ENCODE measurements around the gene RDH12.
"Not testable (repeated sequence)": the region's sequence is repeated elsewhere in the genome, so short reads cannot be mapped to it uniquely, and the experiment has no call there.

Gene RDH12

GRCh38 chr14:67701492-67701891, at the start of gene RDH12:
TSS of gene RDH12 (plus strand) at chr14:67701886. CDS start at chr14:67722643, 20,757 bp downstream.
- not testable (repeated sequence) for DNase-seq

GRCh38 chr14:67652189-67652588, 49.5 kb upstream of the RDH12 start:
- DNase-seq = no peak

- no peak for DNase-seq
Measured at GRCh38 chr14:67653651-67654280, 47.9 kb upstream of the RDH12 start.

- no peak for DNase-seq
Measured at GRCh38 chr14:67663633-67664032, 38.1 kb upstream of the RDH12 start.

GRCh38 chr14:67665868-67666267, 35.8 kb upstream of the RDH12 start:
- DNase-seq = no peak

GRCh38 chr14:67666750-67667449, 34.8 kb upstream of the RDH12 start:
- DNase-seq = peak; percentile 13

- no peak for DNase-seq
Measured at GRCh38 chr14:67668559-67668958, 33.1 kb upstream of the RDH12 start.

- DNase-seq = no peak
Measured at GRCh38 chr14:67673451-67673850, 28.2 kb upstream of the RDH12 start.

- peak; percentile 54 for DNase-seq
Measured at GRCh38 chr14:67674139-67674479, 27.6 kb upstream of the RDH12 start.

- DNase-seq = peak; percentile 82
Measured at GRCh38 chr14:67674480-67675218, 27.0 kb upstream of the RDH12 start, which contains the start of gene VTI1B. TSS of gene VTI1B (minus strand) at chr14:67674632. CDS start at chr14:67674489, 143 bp downstream.

GRCh38 chr14:67675219-67675582, 26.5 kb upstream of the RDH12 start:
- DNase-seq = no peak

GRCh38 chr14:67679006-67679405, 22.7 kb upstream of the RDH12 start:
- DNase-seq = no peak

GRCh38 chr14:67680121-67680602, 21.5 kb upstream of the RDH12 start:
- no peak for DNase-seq

- DNase-seq = no peak
Measured at GRCh38 chr14:67680941-67681340, 20.7 kb upstream of the RDH12 start.

GRCh38 chr14:67683842-67684241, 17.8 kb upstream of the RDH12 start:
- DNase-seq = no peak

GRCh38 chr14:67690011-67690410, 11.7 kb upstream of the RDH12 start:
- no peak for DNase-seq

- DNase-seq = peak; percentile 74
Measured at GRCh38 chr14:67694791-67695393, 6.8 kb upstream of the RDH12 start.

GRCh38 chr14:67695394-67695949, 6.2 kb upstream of the RDH12 start, which contains the start of gene RDH11:
TSS of gene RDH11 (minus strand) at chr14:67695764. CDS start at chr14:67695703, 61 bp downstream.
- DNase-seq = peak; percentile 82

GRCh38 chr14:67697006-67697405, 4.7 kb upstream of the RDH12 start:
- DNase-seq = no peak

GRCh38 chr14:67698179-67698578, 3.5 kb upstream of the RDH12 start:
- no peak for DNase-seq

- no peak for DNase-seq
Measured at GRCh38 chr14:67703997-67704396, 2.3 kb downstream of the RDH12 start.

GRCh38 chr14:67704484-67705089, 2.9 kb downstream of the RDH12 start:
- no peak for DNase-seq

All from activated naive CD4-positive, alpha-beta T cell treated with anti-CD3 and anti-CD28 coated beads, Interleukin-2, amount 50 U/mL, for 16 hours (primary cell).